Activated T-cell treated with anti-CD3 and anti-CD28 coated beads for 24 hours (primary cell): ENCODE results near the gene PMEL.
"Not testable (repeated sequence)": the region's sequence is repeated elsewhere in the genome, so short reads cannot be mapped to it uniquely, and the experiment has no call there.

ENCODE experiments used
- DNase-seq: peaks from one replicate; pipeline ENCODE4 v3.0.0-alpha.2; 2020; ENCODE audit warnings: low read depth

PMEL gene

DNA sequence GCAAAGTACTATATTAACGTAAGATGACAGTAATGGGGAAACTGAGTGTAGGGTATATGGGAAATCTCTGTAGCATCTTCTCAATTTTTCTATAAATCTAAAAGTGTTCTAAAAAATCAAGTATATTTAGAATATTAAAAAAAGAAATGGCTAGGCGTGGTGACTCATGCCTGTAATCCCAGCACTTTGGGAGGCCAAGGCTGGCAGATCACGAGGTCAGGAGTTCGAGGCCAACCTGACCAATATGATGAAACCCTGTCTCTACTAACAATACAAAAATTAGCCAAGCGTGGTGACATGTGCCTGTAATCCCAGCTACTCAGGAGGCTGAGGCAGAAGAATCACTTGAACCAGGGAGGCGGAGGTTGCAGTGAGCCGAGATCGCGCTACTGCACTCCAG is 42.2 kb downstream of the PMEL start:
- DNase-seq = not testable (repeated sequence)

DNA sequence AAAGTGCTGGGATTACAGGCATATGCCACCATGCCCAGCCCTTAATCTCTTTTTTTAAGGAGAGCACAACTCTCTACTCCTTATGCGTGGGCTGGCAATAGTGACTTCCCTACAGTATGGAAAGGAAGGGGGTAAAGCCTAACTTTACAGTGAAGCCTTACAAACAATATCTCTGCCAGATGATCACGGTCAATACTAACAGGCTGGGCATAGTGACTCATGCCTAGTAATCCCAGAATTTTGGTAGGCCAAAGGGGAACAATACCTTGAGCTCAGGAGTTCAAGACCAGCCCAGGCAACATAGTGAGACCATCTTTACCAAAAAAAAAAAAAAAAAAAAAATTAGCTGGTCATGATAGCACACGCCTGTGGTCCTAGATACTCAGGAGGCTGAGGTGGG is 43.7 kb downstream of the PMEL start:
- no peak for DNase-seq

DNA sequence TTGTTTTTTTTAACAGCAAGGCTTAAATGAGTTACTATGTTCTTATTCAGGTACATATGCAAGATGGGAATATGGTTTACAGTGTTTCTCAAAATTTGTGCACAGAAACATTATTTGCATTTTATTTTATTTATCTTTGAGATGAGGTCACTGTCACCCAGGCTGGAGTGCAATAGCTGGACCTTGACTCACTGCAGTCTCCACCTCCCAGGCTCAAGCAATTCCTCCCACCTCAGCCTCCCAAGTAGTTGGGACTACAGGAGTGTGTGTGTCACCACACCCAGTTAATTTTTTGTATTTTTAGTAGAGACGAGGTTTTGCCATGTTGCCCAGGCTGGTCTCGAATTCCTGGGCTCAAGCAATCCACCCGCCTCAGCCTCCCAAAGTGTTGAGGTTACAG is 46.8 kb downstream of the PMEL start:
- not testable (repeated sequence) for DNase-seq

DNA sequence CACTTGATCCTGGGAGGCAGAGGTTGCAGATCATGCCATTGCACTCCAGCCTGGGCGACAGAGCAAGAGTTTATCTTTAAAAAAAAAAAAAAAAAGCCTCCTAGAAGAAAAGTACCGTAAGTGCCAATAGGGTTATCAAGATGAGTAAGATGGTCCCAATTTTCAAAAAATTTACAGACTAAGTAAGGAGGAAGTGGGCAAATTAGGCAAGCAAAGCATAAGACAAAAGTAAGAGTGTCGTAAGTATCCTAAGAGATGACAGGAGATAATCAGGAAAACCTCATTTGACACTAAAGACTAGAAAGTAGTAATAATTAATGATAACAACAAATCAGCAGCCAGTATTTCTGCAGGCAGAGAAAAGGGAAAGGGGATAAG is 50.4 kb downstream of the PMEL start:
- DNase-seq = no peak

DNA sequence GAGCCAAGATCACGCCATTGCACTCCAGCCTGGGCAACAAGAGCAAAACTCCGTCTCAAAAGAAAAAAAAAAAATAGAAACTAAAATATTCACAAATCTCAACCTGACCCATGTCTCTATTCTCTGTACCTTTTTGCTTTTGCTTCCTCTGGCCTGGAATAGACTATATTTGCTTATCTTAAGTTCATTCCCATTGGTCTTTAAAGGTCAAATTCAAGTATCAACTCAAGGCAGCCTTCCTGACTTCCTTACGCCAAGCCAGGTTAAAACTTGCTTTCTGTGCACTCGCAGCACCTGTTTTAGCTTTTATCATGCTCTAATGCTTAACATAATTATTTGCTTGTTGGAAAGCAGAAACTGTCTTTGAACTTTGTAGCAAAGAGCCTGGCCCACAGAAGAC is 52.9 kb downstream of the PMEL start:
- no peak for DNase-seq

DNA sequence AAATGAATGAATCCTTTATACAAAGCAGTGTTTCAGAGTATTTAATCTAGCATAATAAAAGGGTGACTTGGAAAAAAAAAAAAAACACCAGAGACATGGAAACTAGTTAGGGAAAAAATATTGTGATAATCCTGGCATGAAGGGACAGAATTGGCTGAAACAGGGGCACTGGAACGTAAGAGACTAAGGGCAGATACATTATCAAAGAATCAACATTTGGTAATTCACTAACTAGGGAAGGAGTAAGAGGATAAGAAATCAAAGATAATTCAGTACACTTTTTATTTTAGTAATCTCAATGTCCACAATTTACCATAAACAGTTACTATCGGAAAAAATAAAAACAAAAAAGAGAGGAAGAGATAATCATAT is 56.3 kb downstream of the PMEL start:
- DNase-seq = no peak

DNA sequence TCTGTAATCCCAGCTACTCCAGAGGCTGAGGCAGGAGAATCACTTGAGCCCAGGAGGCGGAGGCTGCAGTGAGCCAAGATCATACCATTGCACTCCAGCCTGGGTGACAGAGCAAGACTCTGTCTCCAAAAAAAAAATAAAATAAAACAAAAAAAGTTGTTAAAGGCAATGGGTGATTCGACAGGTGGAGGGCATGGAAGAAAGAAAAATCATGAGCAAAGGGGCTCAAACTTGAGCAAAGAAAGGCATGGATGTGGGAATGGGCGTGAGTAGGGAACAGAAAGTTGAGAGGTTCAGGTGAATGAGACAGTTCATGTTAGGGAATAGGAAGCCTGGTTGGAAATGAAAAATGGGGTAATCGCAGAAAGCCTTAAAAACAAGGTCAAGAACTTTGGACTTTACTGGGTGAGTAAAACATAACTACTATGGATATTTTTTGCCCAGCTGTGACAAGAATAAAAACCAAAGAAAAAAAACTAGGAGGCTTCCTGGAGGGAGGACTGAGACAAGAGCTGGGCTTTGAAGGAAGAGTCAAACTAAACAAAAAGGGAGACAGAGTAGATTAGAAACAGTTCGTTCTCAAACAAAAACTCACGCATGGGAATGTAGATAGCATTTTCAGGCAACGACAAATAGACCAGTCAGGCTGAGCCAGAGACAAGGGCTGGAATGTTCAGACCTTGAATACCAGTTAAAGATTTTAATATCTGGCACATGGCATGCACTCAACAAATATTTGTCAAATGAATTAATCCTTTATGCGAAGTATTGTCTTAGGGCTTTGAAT is 56.9 kb downstream of the PMEL start:
- DNase-seq = no peak

DNA sequence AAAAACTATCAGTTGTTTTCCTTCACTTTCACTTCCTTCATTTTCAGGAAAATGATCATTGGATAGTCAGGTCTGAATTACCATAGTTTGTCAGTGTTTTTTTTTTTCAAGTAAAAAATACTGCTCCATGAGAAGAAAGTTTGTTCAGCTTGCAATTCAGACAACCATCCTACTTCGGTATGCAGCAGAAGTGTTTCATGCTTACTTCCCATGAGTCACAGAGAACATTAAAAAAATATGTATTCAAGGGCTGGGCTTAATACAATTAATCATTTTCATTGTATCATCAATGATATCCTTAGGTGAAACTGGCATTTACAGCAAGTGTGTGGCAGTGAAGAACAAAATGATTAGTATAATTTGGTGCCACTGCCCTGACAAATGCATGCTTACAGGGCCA is 59.8 kb downstream of the PMEL start:
- DNase-seq = no peak
